ENCODE measurements around the gene SLC3A2. TPM values are rescaled to one million over a fixed set of nuclear protein-coding genes. Genes with fewer than 3 reads are reported as not detected.
A peak's percentile ranks its signal among the peaks of the same experiment; 100 is the strongest.

Gene SLC3A2
- total and polyA plus RNA-seq, 2 of the 13 experiments (the other 11 are each of a cell fraction or from before 2014, with no cell fraction given), result 213 to 226 TPM

GRCh38 chr11:62855571-62856332 is 24.9 kb upstream of the SLC3A2 start (continued):
- TF ChIP-seq ZNF552 (CRISPR knock-in tag; IDR thresholded peaks at IDR 0.05; ENCODE audit: borderline replicate concordance) (peak; percentile 74), ZUFSP (CRISPR knock-in tag; IDR thresholded peaks at IDR 0.05; ENCODE audit: borderline replicate concordance) (no peak), JUN (CRISPR knock-in tag; IDR thresholded peaks at IDR 0.05) (peak; percentile 79; the same call in 1 of the 2 replicates), ZNF788 (CRISPR knock-in tag; IDR thresholded peaks at IDR 0.05; ENCODE audit: borderline replicate concordance) (peak; percentile 94), GPBP1L1 (CRISPR knock-in tag; IDR thresholded peaks at IDR 0.05) (no peak), ZNF232 (CRISPR knock-in tag; IDR thresholded peaks at IDR 0.05; ENCODE audit: borderline replicate concordance) (peak; percentile 98), SMARCE1 (IDR thresholded peaks at IDR 0.05; ENCODE audit: borderline replicate concordance) (no peak), SRSF1 (optimal IDR thresholded peaks at IDR 0.05; ENCODE audit: low read depth, low read length) (peak; percentile 31), PCBP2 (optimal IDR thresholded peaks at IDR 0.05; ENCODE audit: low read depth, low read length, poor library complexity, severe bottlenecking) (no peak), ZSCAN29 (CRISPR knock-in tag; conservative IDR thresholded peaks at IDR 0.05) (peak; percentile 90), SP5 (CRISPR knock-in tag; IDR thresholded peaks at IDR 0.05; ENCODE audit: borderline replicate concordance, low read depth) (no peak), HOXA9 (CRISPR knock-in tag; IDR thresholded peaks at IDR 0.05; ENCODE audit: borderline replicate concordance) (peak; percentile 94), ETV5 (CRISPR knock-in tag; IDR thresholded peaks at IDR 0.05; ENCODE audit: borderline replicate concordance) (peak; percentile 41), MYC (CRISPR knock-in tag; IDR thresholded peaks at IDR 0.05; ENCODE audit: borderline replicate concordance) (peak; percentile 100), KLF13 (CRISPR knock-in tag; IDR thresholded peaks at IDR 0.05) (0 out of 2 replicates have a peak, but pooled peaks have one; percentile 54), HIC2 (CRISPR knock-in tag; IDR thresholded peaks at IDR 0.05; ENCODE audit: low read depth) (peak; percentile 73; the same call in 1 of the 2 replicates), BCL3 (CRISPR knock-in tag; IDR thresholded peaks at IDR 0.05) (peak; percentile 98), ZNF839 (CRISPR knock-in tag; IDR thresholded peaks at IDR 0.05; ENCODE audit: borderline replicate concordance) (peak; percentile 82; the same call in 1 of the 2 replicates), ATF6 (CRISPR knock-in tag; conservative IDR thresholded peaks at IDR 0.05) (peak; percentile 89; the same call in 1 of the 2 replicates), ZNF83 (CRISPR knock-in tag; IDR thresholded peaks at IDR 0.05; ENCODE audit: borderline replicate concordance) (no peak)
